HFFc6 (cell line): Measurements from ENCODE around the gene ANKRD6. TPM values are rescaled to one million over a fixed set of nuclear protein-coding genes. Genes with fewer than 3 reads are reported as not detected.

Experiments used
- DNase-seq: peaks from one replicate; pipeline ENCODE4 v3.0.0-alpha.2; 2018
- H3K27ac Mint-ChIP-seq: 2 replicates; pipeline ENCODE4 v1.8.0; 2020; ENCODE audit warnings: mild to moderate bottlenecking, mixed read lengths
- H3K27me3 Mint-ChIP-seq: 2 replicates; pipeline ENCODE4 v1.8.0; 2021; ENCODE audit warnings: mild to moderate bottlenecking, moderate library complexity, mixed read lengths; ENCODE audit not compliant: insufficient read depth
- H3K36me3 Mint-ChIP-seq: 2 replicates; pipeline ENCODE4 v1.8.0; 2021; ENCODE audit warnings: low read depth, mixed read lengths
- H3K4me1 Mint-ChIP-seq: 2 replicates; pipeline ENCODE4 v1.8.0; 2020; ENCODE audit warnings: low read depth, mixed read lengths
- H3K4me3 Mint-ChIP-seq: 2 replicates; pipeline ENCODE4 v1.8.0; 2020; ENCODE audit warnings: mild to moderate bottlenecking, moderate library complexity, mixed read lengths
- H3K9me3 Mint-ChIP-seq: 2 replicates; pipeline ENCODE4 v1.8.0; 2020; ENCODE audit warnings: mild to moderate bottlenecking, mixed read lengths
- CTCF ChIP-seq: fragments of 200-600 bp; sonication (generic); IDR thresholded peaks from 2 replicates; pipeline ENCODE4 v1.5.0; 2021; ENCODE audit warnings: antibody characterized with exemption, mild to moderate bottlenecking
- total RNA-seq, 6 experiments: library from RNA; stranded (reverse); fragmentation: NEBNext Ultra II Directional; extraction: Animal tissue kit (Norgen Biotek cat#: 25700); gene quantifications; 2 replicates in 1 of 6; 3 replicates in 5 of 6; pipeline ENCODE4 v1.2.3, GENCODE V29; 2021

Gene ANKRD6
- total RNA-seq, 6 experiments from 2014 or later, result not detected

DNA sequence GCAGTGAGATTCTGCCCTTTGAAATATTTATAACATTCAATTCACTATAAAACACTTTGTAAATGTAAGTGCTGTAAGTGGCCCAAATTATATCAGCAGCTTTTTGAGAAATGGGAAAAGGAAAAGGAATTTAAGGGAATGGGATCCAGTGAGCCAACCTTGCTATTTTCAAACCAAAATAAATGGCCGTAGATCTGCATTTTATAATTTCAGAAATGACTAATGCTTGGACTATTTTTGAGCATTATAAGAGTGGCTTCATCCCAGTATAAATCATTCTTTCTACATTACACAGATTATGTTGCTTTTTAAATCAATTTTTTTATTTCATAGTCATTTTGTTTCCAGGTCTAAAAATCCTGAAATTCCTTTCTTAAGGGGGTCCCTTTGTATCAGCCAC is 49.2 kb downstream of the ANKRD6 start:
- DNase-seq, result no peak
- no peaks in the 10 kb centered on the region for H3K36me3 Mint-ChIP-seq
- no peaks in the 10 kb centered on the region for H3K9me3 Mint-ChIP-seq
- H3K4me1 Mint-ChIP-seq, result no peaks in the 10 kb centered on the region
- H3K27ac Mint-ChIP-seq, result no peak overlapping the region
- no peak for TF ChIP-seq CTCF
- H3K27me3 Mint-ChIP-seq, result peaks cover 11% of the 10 kb centered on the region
- H3K4me3 Mint-ChIP-seq, result no peak overlapping the region

- TF ChIP-seq CTCF, result no peak
These were observed 50.3 kb downstream of the ANKRD6 start for GRCh38 chr6:89483111-89483720.

DNA sequence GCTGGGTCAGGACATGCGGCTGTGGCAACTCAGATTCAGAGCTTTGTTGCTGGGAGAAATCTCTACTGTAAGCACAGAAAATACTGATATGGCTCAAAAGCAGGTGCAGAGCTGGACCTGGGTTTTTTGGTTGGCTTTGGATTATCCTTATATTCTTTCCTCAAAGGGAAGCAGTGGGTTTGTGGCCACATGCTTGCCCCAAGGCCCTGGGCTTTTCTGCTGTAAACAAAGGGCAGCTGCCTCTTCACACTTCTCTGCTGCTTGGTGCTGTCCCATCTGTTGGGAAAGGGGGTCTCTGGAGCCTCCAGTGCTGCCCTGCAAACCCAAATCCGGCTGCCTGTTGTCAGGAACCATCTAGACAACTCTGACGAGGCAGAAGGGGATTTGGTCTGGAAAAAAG is 52.4 kb downstream of the ANKRD6 start:
- Mint-ChIP-seq H3K36me3 (no peaks in the 10 kb centered on the region), H3K27me3 (peaks cover 11% of the 10 kb centered on the region), H3K9me3 (no peaks in the 10 kb centered on the region), H3K4me1 (no peaks in the 10 kb centered on the region), H3K27ac (no peak overlapping the region), H3K4me3 (no peak overlapping the region)
- DNase-seq, result no peak
- no peak for TF ChIP-seq CTCF

More at GRCh38 chr6:89483111-89483720, 50.3 kb downstream of the ANKRD6 start:
- no peaks in the 10 kb centered on the region for H3K4me1 Mint-ChIP-seq
- H3K9me3 Mint-ChIP-seq, result no peaks in the 10 kb centered on the region
- H3K27me3 Mint-ChIP-seq, result peaks cover 11% of the 10 kb centered on the region
- no peak for DNase-seq
- H3K4me3 Mint-ChIP-seq, result no peak overlapping the region
- no peaks in the 10 kb centered on the region for H3K36me3 Mint-ChIP-seq
- no peak overlapping the region for H3K27ac Mint-ChIP-seq

- H3K4me3 Mint-ChIP-seq, result no peak overlapping the region
- H3K36me3 Mint-ChIP-seq, result no peaks in the 10 kb centered on the region
- no peak for DNase-seq
- no peak overlapping the region for H3K27ac Mint-ChIP-seq
- H3K27me3 Mint-ChIP-seq, result peaks cover 4% of the 10 kb centered on the region
- H3K4me1 Mint-ChIP-seq, result no peaks in the 10 kb centered on the region
- TF ChIP-seq CTCF, result no peak
- no peaks in the 10 kb centered on the region for H3K9me3 Mint-ChIP-seq
These were observed 54.9 kb downstream of the ANKRD6 start for GRCh38 chr6:89487864-89488263.

DNA sequence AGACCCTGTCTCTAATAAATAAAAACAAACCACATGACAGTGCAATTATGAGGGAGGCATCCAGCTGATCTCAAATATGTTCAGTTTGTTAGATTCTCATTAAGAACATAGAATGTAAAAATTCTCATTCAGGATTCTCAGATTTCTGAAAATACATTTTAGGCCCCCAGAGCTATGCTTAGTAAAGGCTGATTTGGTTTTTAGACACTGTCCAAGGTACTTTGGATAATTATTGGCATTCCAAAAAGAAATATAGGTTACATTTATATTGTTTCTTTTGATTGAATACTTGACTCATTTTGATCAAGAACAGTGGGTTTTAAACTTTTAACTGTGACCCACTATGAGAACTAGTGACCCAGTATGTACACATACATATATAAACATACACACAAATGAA is 55.5 kb downstream of the ANKRD6 start:
- peaks cover 3% of the 10 kb centered on the region for H3K27me3 Mint-ChIP-seq

More for the DNA sequence above, 55.5 kb downstream of the ANKRD6 start:
- DNase-seq, result no peak
- Mint-ChIP-seq H3K4me1 (no peaks in the 10 kb centered on the region), H3K27ac (no peak overlapping the region), H3K36me3 (no peaks in the 10 kb centered on the region), H3K9me3 (no peaks in the 10 kb centered on the region), H3K4me3 (no peak overlapping the region)
- TF ChIP-seq CTCF, result no peak
